NCI-H460 (cell line): ENCODE measurements around the gene OSBPL1A. TPM values are rescaled to one million over a fixed set of nuclear protein-coding genes. Genes with fewer than 3 reads are reported as not detected.

ENCODE experiments used
- DNase-seq: peaks from one replicate; pipeline ENCODE4 v3.0.0-alpha.2; 2016; ENCODE audit warnings: low read depth; ENCODE audit errors: extremely low read depth
- total RNA-seq: library from RNA; depleted of rRNA; stranded (reverse); fragments of >200 nt; shearing (Covaris generic); gene quantifications from 2 replicates; pipeline ENCODE4 v1.2.3, GENCODE V29; 2014

OSBPL1A gene
- total RNA-seq, 1 experiment from 2014 or later, result 25.2 TPM

DNA sequence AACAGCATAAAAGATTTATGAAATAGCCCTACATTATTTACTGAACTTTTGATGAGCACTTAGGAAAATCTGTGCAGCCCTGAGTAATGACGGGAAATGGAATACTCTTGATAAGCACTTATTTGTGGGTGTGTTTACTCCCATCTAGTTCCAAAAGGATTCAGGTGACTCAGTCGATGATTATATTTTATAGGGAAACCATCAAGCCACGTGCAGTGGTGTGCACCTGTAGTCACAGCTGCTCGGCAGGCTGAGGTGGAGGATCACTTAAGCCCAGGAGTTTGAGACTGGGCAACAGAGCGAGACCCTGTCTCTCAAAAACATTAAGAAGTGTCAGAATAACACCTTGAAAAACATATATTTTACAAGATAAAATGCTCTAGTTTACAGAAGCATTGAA is 166.9 kb downstream of the OSBPL1A start:
- DNase-seq, result no peak

DNA sequence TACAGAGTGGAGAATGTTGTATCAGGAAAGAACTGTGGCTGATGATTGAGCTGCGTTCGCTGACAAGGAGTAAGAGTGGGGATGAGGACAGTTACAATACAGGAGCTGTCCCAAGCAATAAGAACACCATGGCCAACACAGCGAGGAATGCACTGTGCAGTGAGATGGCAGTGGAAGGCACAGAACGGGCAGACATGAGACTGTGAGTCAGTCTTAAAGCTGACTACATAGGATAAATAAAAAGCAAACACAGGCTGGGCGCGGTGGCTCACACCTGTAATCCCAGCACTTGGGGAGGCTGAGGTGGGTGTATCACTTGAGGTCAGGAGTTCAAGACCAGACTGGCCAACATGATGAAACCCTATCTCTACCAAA is 169.0 kb downstream of the OSBPL1A start:
- no peak for DNase-seq

GRCh38 chr18:24227977-24228666 is 169.5 kb downstream of the OSBPL1A start:
- DNase-seq, result no peak

- DNase-seq, result no peak
Measured at GRCh38 chr18:24220318-24220688, 177.3 kb downstream of the OSBPL1A start.

GRCh38 chr18:24219561-24220317 is 177.9 kb downstream of the OSBPL1A start:
- no peak for DNase-seq

DNA sequence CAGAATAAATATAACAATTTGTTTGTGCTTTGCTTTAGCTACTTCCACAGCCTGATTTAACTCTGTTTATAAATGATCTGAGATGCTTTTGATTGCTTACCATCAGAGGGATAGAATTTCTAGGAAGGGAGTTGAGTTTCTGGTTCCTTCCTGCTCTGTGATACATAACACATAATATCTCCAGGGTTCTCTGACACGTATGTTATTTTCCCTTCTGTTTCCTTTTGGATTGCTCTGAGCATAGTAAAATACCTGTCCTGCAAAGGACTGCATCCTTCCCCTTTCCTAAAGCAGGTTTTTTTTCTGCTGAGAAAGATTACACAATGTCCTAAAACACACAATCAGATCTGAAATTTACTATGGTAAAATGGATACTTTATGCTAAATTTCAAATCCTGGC is 182.7 kb downstream of the OSBPL1A start:
- no peak for DNase-seq

DNA sequence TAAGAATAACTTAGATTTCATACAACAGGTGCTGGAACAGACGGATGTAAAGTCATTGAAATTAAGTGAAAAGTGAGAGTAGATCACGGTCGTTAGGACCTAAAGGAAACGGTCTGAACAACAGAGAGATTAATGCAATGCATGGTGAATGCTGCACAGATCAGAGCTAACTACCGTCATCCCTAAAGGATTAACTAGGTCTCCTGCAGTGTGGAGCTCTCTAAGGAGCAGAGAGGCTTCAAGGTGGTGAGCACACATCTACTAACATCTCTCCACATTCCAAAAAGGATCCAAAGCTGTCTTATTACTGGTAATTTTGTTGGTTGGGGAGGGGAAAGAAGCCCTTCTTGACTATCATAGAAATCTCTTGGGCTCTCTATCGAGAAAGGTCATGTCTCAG is 183.5 kb downstream of the OSBPL1A start:
- no peak for DNase-seq

DNA sequence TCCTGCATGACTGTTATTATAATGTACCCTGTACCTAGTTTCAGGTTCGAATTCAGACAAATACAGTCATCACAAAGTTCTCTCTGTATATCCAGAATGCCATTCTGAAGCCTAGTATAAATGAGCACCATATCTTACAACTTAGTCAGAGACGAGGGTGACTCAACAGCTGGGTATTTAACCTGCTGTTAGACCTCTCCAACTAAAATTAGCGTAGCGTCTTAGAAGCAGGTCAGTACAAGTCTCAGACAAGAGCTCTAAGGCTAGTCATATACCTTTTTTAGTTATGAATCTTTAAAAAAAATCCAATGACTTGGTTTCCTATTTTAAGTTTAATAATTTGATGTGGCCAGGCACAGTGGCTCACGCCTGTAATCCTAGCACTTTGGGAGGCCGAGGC is 184.7 kb downstream of the OSBPL1A start:
- no peak for DNase-seq

DNA sequence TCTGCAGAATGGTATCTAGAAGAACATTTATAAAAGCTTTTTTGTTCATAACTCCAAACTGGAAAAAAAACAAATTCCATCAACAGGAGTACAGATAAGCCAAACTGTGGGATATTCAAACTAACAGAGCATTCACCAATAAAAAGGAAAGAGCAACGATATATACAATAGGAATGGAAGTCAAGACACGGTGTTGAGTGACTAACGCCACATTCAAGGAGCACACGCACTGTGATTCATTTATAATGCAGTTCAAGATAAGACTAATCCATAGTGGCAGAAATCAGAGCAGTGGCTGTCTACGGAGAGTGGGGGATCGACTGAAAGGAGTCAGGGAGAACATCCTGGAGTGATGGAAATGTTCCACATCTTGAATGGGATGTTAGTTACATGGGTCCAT is 188.1 kb downstream of the OSBPL1A start:
- DNase-seq, result no peak

GRCh38 chr18:24208270-24209035 is 189.2 kb downstream of the OSBPL1A start:
- no peak for DNase-seq

DNA sequence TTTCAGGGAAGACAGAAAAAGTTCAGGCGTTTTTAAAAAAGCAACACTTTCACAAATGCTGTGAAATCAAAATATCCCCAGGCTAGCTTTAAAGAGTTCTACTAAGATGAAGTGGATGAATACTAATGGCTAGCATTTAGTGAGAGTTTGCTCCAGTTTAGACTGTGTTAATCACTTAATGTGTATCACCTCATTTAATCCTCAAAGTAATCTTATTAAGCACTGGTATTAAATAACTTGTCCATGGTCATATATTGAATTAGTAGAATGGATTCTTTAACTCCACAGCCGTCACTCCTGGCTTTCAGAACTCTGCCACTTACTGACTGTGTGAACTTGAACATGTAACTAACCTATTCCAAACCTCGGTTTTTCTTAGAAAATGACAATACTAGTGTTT is 192.7 kb downstream of the OSBPL1A start:
- no peak for DNase-seq

GRCh38 chr18:24201699-24202687 is 195.6 kb downstream of the OSBPL1A start:
- DNase-seq, result no peak

DNA sequence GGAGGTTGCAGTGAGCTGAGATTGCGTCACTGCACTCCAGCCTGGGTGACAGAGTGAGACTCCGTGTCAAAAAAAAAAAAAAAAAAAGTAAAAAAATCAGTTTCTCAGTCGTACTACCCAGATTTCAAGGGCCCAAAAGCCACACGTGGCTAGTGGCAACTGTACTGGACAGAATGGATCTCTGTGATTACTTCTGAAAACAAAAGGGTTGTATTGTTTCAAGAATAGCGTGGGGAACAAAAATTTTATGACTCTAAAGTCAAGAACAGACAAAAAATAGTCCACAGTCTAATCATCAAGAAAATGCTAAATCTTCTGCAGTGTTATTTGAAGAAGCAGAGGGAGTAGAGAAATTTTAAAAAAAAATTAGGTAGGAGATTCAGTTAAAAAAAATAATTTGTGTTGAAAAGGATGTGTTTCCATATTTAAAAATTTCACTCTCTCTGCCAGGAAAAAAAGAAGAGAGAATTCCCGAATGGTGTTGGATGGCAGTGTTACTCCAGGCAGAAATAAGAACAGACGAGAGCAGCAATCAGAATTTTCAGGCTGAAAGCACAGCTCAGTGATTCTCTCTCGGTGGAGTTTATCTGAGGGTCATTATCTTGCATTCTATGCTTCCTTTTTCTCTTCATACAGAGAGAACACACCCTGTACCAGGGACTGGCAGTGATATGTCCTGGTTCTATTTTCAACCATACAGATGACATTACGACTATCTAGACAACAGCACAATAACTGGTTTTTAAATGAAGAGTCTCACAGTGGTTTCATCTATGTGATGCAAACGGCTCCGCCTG is 196.9 kb downstream of the OSBPL1A start:
- no peak for DNase-seq

DNA sequence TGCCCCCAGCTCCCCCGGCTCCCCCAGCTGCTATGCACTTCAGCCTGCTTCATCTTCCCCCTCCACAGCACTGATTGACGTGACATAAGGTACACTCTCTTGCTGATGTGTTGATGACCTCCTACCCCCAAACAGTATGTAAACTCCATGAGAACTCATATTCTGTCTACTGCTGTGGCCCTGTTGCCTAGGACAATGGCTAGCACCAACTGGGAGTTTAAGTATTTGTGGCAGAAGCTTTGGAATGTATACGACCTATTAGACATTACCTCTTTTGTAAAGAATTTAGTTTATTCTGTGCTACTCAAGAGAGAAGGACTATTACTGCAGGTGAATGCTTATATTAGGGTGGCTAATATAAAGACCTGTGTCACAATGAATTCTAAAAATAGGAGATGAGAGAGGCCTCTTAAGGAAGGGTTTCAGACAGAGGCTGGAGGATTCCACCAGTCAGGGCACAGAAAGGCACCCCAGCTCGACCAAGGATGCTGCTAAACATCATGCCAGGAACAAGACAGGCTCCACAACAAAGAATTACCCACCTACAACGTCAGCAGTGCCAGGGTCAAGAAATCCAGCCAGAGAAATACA is 198.2 kb downstream of the OSBPL1A start:
- no peak for DNase-seq

DNA sequence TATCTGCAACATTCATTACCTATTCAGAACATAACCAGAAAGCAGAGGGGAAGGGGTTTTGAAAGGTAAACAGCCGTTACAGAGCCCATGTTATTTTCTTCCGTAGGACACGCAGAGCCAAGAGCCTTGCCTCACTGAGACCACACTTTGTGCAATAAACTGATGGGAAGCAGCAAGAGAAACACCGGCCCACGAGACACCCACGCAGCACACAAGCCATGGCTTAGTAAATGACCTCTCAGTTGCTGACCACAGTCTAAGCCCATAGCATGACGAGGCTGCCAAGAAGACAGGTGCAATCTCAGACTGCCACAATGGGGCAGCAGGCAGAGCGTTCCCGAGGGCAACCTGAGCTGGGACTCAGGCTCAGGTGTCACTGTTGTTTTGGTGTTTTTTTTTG is 199.2 kb downstream of the OSBPL1A start:
- no peak for DNase-seq

- DNase-seq, result no peak
Measured at GRCh38 chr18:24197412-24197811, 200.2 kb downstream of the OSBPL1A start.

DNA sequence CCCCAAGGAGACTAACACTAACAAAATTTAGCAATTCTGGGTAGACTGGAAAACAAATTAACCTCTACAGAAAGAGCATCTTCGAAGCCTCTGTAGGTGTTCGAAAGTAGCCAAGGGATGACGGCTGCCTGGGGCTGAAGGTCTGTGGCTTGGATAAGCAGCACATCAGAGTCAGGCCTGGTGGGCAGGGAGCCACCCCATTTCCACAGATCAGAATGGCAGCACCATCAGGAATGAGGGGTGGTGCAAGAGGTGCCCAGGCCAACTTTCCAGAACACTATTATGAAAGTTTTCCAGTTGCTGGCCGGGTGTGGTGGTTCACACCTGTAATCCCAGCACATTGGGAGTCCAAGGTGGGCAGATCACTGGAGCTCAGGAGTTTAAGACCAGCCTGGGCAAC is 200.9 kb downstream of the OSBPL1A start:
- no peak for DNase-seq

GRCh38 chr18:24195296-24196053 is 202.1 kb downstream of the OSBPL1A start:
- no peak for DNase-seq

- DNase-seq, result no peak
Measured at GRCh38 chr18:24190590-24190989, 207.0 kb downstream of the OSBPL1A start.
